SK-N-MC (cell line): ENCODE measurements around the gene NDC80.
A peak's percentile ranks its signal among the peaks of the same experiment; 100 is the strongest.

Source experiments
- DNase-seq: peaks from one replicate; pipeline ENCODE4 v3.0.0-alpha.2; 2011; ENCODE audit warnings: low read depth, low spot score
- H3K27ac ChIP-seq: fragments of 200-600 bp; sonication (generic); 2 replicates; pipeline ENCODE4 v1.5.1; 2016; ENCODE audit warnings: mixed run types
- H3K36me3 ChIP-seq: fragments of 200-600 bp; sonication (generic); 2 replicates; pipeline ENCODE4 v1.6.1; 2017; ENCODE audit warnings: antibody characterized with exemption, low read length, mixed read lengths; ENCODE audit not compliant: insufficient read depth
- H3K4me3 ChIP-seq: fragments of 200-600 bp; sonication (generic); 2 replicates; pipeline ENCODE4 v1.5.1; 2016
- H3K9ac ChIP-seq: fragments of 200-600 bp; sonication (generic); 2 replicates; pipeline ENCODE4 v1.8.0; 2017; ENCODE audit warnings: mixed run types, mixed read lengths; ENCODE audit not compliant: insufficient read length
- H3K9me3 ChIP-seq: fragments of 200-600 bp; sonication (generic); 2 replicates; pipeline ENCODE4 v1.6.1; 2017; ENCODE audit warnings: low read depth, mild to moderate bottlenecking, antibody characterized with exemption, low read length, moderate library complexity, mixed read lengths
- EZH2 ChIP-seq: fragments of 200-600 bp; sonication (generic); IDR thresholded peaks from one replicate; pipeline ENCODE4 v1.6.1; 2017; ENCODE audit warnings: antibody characterized with exemption
- FOXP2 ChIP-seq: optimal IDR thresholded peaks from 2 replicates; pipeline ENCODE3; 2011; ENCODE audit warnings: mild to moderate bottlenecking, moderate library complexity; ENCODE audit not compliant: insufficient read depth; ENCODE audit errors: extremely low read length, control extremely low read depth
- POLR2AphosphoS5 ChIP-seq: IDR thresholded peaks from 2 replicates; pipeline ENCODE4 v1.6.1; 2012; ENCODE audit warnings: mild to moderate bottlenecking, low read depth, low read length, borderline replicate concordance

NDC80 gene

DNA sequence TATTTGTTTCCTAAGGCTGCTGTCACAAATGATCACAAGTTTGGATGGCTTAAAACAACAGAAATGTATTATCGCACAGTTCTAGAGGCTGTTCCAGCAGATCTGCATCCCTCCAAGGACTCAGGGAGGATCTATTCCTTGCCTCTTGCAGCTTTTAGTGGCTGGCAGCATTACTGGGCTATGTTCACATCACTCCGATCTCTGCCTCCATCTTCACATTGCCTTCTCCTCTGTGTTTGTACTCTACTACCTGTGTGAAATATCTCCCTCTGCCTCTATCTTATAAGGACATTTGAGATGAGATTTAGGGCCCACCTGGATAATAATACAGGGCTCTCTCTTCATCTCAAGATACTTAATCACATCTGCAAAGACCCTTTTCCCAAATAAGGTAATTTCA, 18.9 kb downstream of the NDC80 start:
- no peak overlapping the region for H3K27ac ChIP-seq
- peaks cover 79% of the 10 kb centered on the region for H3K36me3 ChIP-seq
- H3K4me3 ChIP-seq: no peak overlapping the region
- DNase-seq: no peak
- H3K9me3 ChIP-seq: no peaks in the 10 kb centered on the region
- TF ChIP-seq POLR2AphosphoS5 (no peak), EZH2 (no peak), FOXP2 (no peak)
- H3K9ac ChIP-seq: no peak overlapping the region

DNA sequence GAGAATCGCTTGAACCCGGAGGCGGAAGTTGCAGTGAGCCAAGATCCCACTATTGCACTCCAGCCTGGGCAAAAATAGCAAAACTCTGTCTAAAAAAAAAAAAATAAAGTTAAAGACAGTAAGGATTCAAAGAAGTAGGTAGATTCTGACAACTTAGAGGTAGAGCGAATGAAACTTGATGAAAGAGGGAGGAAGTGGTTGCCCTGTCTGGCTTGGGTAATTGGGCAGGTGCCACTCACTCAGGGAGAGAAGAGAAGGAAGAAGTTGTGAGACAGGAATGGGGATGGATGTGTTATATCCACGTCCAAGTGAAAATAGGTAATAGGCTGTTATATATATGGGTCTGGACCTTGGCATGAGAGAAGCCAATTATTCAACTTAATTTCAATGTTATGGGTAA, 26.3 kb downstream of the NDC80 start:
- TF ChIP-seq FOXP2 (no peak), POLR2AphosphoS5 (no peak), EZH2 (no peak)
- no peak for DNase-seq
- Histone ChIP-seq H3K9me3 (no peaks in the 10 kb centered on the region), H3K27ac (no peak overlapping the region), H3K36me3 (peaks cover 67% of the 10 kb centered on the region), H3K9ac (no peak overlapping the region), H3K4me3 (no peak overlapping the region)

DNA sequence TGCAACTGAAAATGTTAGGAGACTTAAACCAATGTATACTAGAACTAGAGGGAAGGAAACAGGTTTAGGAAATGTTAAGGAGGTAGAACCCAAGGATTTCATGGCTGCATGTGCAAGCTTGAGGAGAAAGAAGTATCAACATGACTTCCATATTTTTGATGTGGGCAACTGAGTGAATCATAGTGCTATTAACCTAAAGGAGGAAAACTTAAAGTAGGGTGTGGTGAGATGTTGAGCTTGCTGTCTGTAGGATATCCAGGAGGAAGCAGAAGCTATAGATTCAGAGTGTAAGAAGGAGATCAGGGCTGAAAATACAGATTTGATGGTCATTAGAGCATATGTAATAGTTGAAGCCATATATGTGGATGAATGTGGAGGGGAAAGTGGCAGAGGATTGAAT, 31.5 kb downstream of the NDC80 start:
- Histone ChIP-seq H3K9ac (no peak overlapping the region), H3K9me3 (no peaks in the 10 kb centered on the region), H3K36me3 (peaks cover 53% of the 10 kb centered on the region), H3K4me3 (no peak overlapping the region), H3K27ac (no peak overlapping the region)
- no peak for TF ChIP-seq POLR2AphosphoS5
- TF ChIP-seq EZH2: no peak
- TF ChIP-seq FOXP2: no peak
- no peak for DNase-seq

DNA sequence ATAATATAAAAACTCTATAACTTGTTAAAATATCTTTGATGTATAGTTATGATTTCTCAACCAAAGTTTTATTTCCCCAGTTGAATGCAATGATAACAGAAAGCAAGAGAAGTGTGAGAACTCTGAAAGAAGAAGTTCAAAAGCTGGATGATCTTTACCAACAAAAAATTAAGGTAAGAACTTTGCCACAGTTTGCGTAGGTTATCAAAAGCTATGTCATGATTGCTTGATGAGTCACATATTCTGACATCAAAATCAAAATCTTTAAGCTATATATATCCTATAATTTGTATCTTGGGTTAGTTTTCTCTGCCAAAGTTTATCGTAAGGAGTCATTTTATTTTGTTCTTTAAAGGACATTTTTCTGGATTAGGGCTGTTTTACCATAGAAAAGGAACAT, 35.0 kb downstream of the NDC80 start:
- 0 out of 2 replicates have a peak overlapping the region, but pooled peaks have one; percentile 7 for H3K4me3 ChIP-seq
- H3K9ac ChIP-seq: no peak overlapping the region
- peak overlapping the region; percentile 93; the same call in 1 of the 2 replicates for H3K27ac ChIP-seq
- no peak for DNase-seq
- TF ChIP-seq EZH2 (no peak), FOXP2 (no peak)
- H3K36me3 ChIP-seq: peaks cover 54% of the 10 kb centered on the region
- H3K9me3 ChIP-seq: no peaks in the 10 kb centered on the region

DNA sequence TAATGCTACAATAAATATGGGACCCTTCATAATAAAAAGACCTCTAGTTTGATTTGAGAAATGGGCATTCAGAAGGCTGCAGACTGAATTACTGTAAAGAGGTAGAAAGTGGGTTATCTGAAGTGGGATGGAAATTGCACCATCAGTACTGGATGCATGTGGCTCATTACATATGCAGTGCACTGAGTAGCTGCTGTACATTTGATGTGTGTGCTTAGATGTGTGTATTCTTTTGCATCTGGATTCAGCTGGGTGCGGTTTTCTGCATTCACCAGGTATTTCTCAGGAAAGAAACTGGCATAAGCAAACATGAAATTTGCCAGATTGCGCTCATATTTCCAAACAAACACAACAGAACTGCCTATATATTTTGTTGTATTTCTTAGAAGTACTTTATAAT, 38.2 kb downstream of the NDC80 start:
- DNase-seq: no peak
- Histone ChIP-seq H3K36me3 (peaks cover 63% of the 10 kb centered on the region), H3K9me3 (no peaks in the 10 kb centered on the region), H3K27ac (no peak overlapping the region), H3K9ac (no peak overlapping the region), H3K4me3 (no peak overlapping the region)
- TF ChIP-seq EZH2 (no peak), FOXP2 (no peak), POLR2AphosphoS5 (no peak)

DNA sequence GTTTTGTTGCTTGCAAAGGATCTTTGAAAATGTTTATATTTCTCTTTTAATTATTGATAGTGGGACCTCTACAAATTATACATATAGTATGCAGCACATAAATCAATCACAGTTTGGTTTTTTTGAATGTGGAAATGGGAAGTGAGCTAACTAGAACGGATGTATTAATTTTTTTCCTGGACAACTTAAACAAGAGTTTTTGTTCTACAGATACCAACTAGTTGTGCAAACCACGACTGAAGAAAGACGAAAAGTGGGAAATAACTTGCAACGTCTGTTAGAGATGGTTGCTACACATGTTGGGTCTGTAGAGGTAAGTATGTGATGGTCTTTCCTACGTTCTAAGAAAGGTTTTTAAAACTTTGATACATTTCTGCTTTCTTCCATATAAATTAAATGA, 39.2 kb downstream of the NDC80 start:
- Histone ChIP-seq H3K36me3 (peaks cover 73% of the 10 kb centered on the region), H3K9me3 (no peaks in the 10 kb centered on the region), H3K9ac (no peak overlapping the region), H3K4me3 (no peak overlapping the region), H3K27ac (no peak overlapping the region)
- TF ChIP-seq FOXP2 (no peak), EZH2 (no peak), POLR2AphosphoS5 (no peak)
- DNase-seq: no peak

DNA sequence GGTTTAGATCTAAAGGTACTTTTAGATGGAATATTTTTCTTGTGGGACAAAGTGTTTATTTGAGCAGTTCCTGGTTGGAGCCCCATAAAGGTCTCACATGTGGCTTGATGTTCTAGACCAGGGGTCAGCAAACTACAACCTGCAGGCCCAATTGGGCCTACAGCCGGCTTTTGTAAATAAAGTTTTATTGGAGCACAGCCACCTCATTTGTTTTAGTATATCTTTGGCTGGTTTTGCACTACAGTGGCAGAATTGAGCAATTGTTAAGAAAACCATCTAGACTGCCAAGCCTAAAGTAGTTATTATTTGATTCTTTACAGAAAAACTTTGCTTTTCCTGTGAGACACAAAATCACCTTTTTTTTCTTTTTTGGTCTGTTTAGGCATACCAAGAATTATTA, 41.6 kb downstream of the NDC80 start:
- TF ChIP-seq POLR2AphosphoS5 (no peak), FOXP2 (no peak), EZH2 (no peak)
- H3K27ac ChIP-seq: no peak overlapping the region
- H3K36me3 ChIP-seq: peaks cover 68% of the 10 kb centered on the region
- H3K4me3 ChIP-seq: no peak overlapping the region
- no peak for DNase-seq
- no peaks in the 10 kb centered on the region for H3K9me3 ChIP-seq
- no peak overlapping the region for H3K9ac ChIP-seq

DNA sequence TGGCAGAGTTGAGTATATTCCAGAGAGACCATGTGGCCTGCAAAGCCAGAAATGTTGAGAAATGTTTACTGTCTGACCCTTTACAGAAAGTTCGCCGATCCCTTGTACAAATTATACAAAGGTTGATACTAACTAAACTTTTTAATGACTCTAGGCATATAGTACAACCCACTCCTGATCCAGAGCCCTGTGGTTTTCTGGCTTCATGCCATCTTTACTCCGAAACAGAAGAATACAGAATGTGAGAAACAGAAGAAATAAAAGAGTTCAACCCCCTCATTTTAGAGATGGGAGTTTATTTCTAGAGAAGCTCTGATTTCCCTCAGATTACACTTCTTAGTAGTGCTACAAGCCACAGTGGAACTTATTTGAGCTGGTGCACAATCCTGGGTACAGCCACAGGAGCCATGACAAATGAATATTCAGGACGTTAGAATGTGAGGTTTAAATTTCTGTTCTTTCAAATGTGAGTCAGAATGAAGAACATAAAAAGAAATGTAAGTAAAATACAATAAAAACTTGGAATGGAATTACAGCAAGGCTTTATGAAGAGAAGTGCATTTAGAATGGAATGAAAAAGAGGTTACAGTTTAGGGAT, 46.1 kb downstream of the NDC80 start:
- H3K4me3 ChIP-seq: peak overlapping the region; percentile 11; the same call in 1 of the 2 replicates
- H3K27ac ChIP-seq: peak overlapping the region; percentile 75
- TF ChIP-seq EZH2 (no peak), POLR2AphosphoS5 (no peak)
- H3K9me3 ChIP-seq: no peaks in the 10 kb centered on the region
- peak overlapping the region; percentile 26 for H3K9ac ChIP-seq
- no peak for DNase-seq
- peaks cover 32% of the 10 kb centered on the region for H3K36me3 ChIP-seq

DNA sequence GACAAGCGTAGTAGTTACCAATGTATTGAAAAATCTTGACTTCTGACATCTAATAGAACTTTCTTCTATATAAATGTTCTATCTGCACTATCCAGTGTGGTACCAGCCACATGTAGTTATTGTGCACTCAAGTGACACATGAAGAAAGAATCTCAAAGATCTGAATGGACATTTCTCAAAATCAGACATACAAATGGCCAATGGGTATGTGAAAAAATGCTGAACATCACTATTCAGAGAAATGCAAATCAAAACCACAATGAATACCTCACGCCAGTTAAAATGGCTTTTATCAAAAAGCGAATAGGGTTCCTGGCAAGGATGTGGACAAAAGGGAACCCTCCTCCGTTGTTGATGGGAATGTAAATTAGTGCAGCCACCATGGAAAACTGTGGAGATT, 46.7 kb downstream of the NDC80 start:
- no peaks in the 10 kb centered on the region for H3K9me3 ChIP-seq
- no peak overlapping the region for H3K4me3 ChIP-seq
- TF ChIP-seq FOXP2 (no peak), EZH2 (no peak), POLR2AphosphoS5 (no peak)
- no peak overlapping the region for H3K9ac ChIP-seq
- no peak for DNase-seq
- peaks cover 27% of the 10 kb centered on the region for H3K36me3 ChIP-seq
- H3K27ac ChIP-seq: peak overlapping the region; percentile 75; the same call in 1 of the 2 replicates
